ENCODE measurements around the gene RPS6KA2.
"Not testable (repeated sequence)": the region's sequence is repeated elsewhere in the genome, so short reads cannot be mapped to it uniquely, and the experiment has no call there.

Gene RPS6KA2

DNA sequence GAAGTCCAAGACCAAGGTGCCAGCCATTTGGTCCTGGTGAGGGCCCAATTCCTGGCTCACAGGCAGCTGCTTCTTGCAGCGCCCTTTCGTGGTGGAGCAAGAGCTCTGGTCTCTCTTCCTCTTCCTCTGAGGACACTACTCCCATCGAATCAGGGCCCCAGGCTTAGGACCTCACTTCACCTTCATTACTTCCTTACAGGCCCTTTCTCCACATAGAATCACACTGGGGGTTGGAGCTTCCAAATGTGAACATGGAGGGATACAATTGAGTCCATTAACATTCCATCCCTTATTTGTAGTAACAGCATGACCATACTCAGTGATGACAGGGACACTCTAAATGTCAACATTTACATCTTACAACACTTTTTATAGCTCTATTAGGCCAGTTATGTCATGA, 42.9 kb downstream of the RPS6KA2 start:
- ATAC-seq (ENCODE audit: insufficient read depth, low read depth), result no peak
- no peak overlapping the region for H3K9ac ChIP-seq (ENCODE audit: low read depth, low read length)
- H2AFZ ChIP-seq (ENCODE audit: low read depth, low read length), result no peak overlapping the region
- H3K27me3 ChIP-seq (ENCODE audit: insufficient read depth, low read length, poor library complexity), result no peaks in the 10 kb centered on the region
- H3K4me2 ChIP-seq (ENCODE audit: insufficient read depth, low read length), result no peak overlapping the region
- no peaks in the 10 kb centered on the region for H4K20me1 ChIP-seq (ENCODE audit: insufficient read depth, low read length)
- no peak overlapping the region for H3K27ac ChIP-seq (ENCODE audit: low read length)
- H3K9me3 ChIP-seq (ENCODE audit: insufficient read depth, low read length, severe bottlenecking), result no peaks in the 10 kb centered on the region
- H3K36me3 ChIP-seq (ENCODE audit: insufficient read depth, low read length), result no peaks in the 10 kb centered on the region
- DNase-seq, result no peak
- H3K4me1 ChIP-seq (ENCODE audit: insufficient read depth, low read length), result peaks cover 10% of the 10 kb centered on the region
- TF ChIP-seq, protein P1, sequence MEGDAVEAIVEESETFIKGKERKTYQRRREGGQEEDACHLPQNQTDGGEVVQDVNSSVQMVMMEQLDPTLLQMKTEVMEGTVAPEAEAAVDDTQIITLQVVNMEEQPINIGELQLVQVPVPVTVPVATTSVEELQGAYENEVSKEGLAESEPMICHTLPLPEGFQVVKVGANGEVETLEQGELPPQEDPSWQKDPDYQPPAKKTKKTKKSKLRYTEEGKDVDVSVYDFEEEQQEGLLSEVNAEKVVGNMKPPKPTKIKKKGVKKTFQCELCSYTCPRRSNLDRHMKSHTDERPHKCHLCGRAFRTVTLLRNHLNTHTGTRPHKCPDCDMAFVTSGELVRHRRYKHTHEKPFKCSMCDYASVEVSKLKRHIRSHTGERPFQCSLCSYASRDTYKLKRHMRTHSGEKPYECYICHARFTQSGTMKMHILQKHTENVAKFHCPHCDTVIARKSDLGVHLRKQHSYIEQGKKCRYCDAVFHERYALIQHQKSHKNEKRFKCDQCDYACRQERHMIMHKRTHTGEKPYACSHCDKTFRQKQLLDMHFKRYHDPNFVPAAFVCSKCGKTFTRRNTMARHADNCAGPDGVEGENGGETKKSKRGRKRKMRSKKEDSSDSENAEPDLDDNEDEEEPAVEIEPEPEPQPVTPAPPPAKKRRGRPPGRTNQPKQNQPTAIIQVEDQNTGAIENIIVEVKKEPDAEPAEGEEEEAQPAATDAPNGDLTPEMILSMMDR (IDR thresholded peaks at IDR 0.05; ENCODE audit: borderline replicate concordance, extremely low read depth, low read length, poor library complexity, severe bottlenecking), result no peak
- no peak for TF ChIP-seq EZH2 (IDR thresholded peaks at IDR 0.05; ENCODE audit: borderline replicate concordance, low read depth, low read length, severe bottlenecking)
- H3K79me2 ChIP-seq (ENCODE audit: insufficient read depth, low read length), result no peaks in the 10 kb centered on the region
- H3K4me3 ChIP-seq (ENCODE audit: low read depth in 1 of 2, low read length in 2 of 2), result no peak overlapping the region

DNA sequence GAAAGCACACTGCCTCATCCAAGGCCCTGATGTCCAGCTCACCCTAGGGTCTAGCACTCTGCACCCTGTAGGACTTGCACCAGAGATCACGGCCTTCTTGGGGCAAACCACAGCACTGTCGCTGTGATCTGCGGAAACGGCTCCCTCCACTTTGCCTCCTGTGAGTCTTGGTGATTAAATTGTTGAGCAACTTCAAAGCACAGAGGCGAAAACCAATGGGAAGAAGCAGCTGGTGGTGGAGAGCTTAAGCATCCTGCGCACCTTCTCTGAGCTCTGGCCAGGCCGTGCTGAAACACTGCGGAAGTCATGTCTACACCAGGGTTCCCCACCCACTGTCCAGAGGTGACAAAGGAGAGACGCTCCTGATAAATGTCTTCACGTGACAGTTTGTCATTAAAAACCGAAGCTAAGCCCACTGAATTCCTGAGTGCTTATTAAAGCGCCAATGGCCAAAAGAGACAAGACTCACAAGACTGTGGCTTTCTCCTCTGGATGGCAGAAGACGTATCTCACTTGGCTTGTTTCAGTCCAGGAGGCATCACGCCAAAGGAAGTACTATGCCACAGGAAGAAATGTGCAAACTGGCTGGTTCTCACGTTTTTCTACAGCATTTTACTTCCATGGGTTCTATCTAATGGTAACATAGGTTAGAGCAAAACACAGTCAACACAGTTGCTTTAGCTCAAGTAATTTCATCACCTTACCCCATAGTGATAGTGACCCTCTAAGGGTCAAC, 43.7 kb downstream of the RPS6KA2 start:
- no peaks in the 10 kb centered on the region for H3K79me2 ChIP-seq (ENCODE audit: insufficient read depth, low read length)
- no peaks in the 10 kb centered on the region for H3K9me3 ChIP-seq (ENCODE audit: insufficient read depth, low read length, severe bottlenecking)
- no peak overlapping the region for H3K9ac ChIP-seq (ENCODE audit: low read depth, low read length)
- H3K27me3 ChIP-seq (ENCODE audit: insufficient read depth, low read length, poor library complexity), result no peaks in the 10 kb centered on the region
- no peak overlapping the region for H3K4me3 ChIP-seq (ENCODE audit: low read depth in 1 of 2, low read length in 2 of 2)
- peaks cover 2% of the 10 kb centered on the region for H3K4me1 ChIP-seq (ENCODE audit: insufficient read depth, low read length)
- no peak overlapping the region for H2AFZ ChIP-seq (ENCODE audit: low read depth, low read length)
- ATAC-seq (ENCODE audit: insufficient read depth, low read depth) (no peak), DNase-seq (no peak)
- H4K20me1 ChIP-seq (ENCODE audit: insufficient read depth, low read length), result no peaks in the 10 kb centered on the region
- H3K36me3 ChIP-seq (ENCODE audit: insufficient read depth, low read length), result no peaks in the 10 kb centered on the region
- no peak overlapping the region for H3K27ac ChIP-seq (ENCODE audit: low read length)
- no peak for TF ChIP-seq EZH2 (IDR thresholded peaks at IDR 0.05; ENCODE audit: borderline replicate concordance, low read depth, low read length, severe bottlenecking)
- TF ChIP-seq, protein P1 (IDR thresholded peaks at IDR 0.05; ENCODE audit: borderline replicate concordance, extremely low read depth, low read length, poor library complexity, severe bottlenecking), result no peak
- H3K4me2 ChIP-seq (ENCODE audit: insufficient read depth, low read length), result no peak overlapping the region

- ATAC-seq (ENCODE audit: insufficient read depth, low read depth), result no peak
- TF ChIP-seq EZH2 (IDR thresholded peaks at IDR 0.05; ENCODE audit: borderline replicate concordance, low read depth, low read length, severe bottlenecking), result no peak
- TF ChIP-seq, protein P1 (IDR thresholded peaks at IDR 0.05; ENCODE audit: borderline replicate concordance, extremely low read depth, low read length, poor library complexity, severe bottlenecking), result no peak
Measured at GRCh38 chr6:166582258-166582657, 44.8 kb downstream of the RPS6KA2 start.

DNA sequence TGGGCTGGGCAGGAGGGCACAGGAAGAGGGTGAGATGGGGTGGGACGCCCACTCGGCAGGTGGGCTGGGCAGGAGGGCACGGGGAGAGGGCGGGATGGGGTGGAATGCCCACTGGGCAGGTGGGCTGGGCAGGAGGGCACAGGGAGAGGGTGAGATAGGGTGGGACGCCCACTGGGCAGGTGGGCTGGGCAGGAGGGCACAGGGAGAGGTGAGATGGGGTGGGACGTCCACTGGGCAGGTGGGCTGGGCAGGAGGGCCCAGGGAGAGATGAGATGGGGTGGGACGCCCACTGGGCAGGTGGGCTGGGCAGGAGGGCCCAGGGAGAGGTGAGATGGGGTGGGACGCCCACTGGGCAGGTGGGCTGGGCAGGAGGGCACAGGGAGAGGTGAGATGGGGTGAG, 45.2 kb downstream of the RPS6KA2 start:
- not testable (repeated sequence) for H3K36me3 ChIP-seq (ENCODE audit: insufficient read depth, low read length); H3K27ac ChIP-seq (ENCODE audit: low read length); ATAC-seq (ENCODE audit: insufficient read depth, low read depth); H3K27me3 ChIP-seq (ENCODE audit: insufficient read depth, low read length, poor library complexity); H2AFZ ChIP-seq (ENCODE audit: low read depth, low read length); DNase-seq; H3K4me1 ChIP-seq (ENCODE audit: insufficient read depth, low read length); H3K4me2 ChIP-seq (ENCODE audit: insufficient read depth, low read length); H3K4me3 ChIP-seq (ENCODE audit: low read depth in 1 of 2, low read length in 2 of 2); H4K20me1 ChIP-seq (ENCODE audit: insufficient read depth, low read length); H3K9ac ChIP-seq (ENCODE audit: low read depth, low read length); H3K79me2 ChIP-seq (ENCODE audit: insufficient read depth, low read length); H3K9me3 ChIP-seq (ENCODE audit: insufficient read depth, low read length, severe bottlenecking)

More at GRCh38 chr6:166582258-166582657, 44.8 kb downstream of the RPS6KA2 start:
- Histone ChIP-seq H3K9me3 (ENCODE audit: insufficient read depth, low read length, severe bottlenecking) (no peaks in the 10 kb centered on the region), H3K4me2 (ENCODE audit: insufficient read depth, low read length) (no peak overlapping the region), H3K9ac (ENCODE audit: low read depth, low read length) (no peak overlapping the region), H3K27me3 (ENCODE audit: insufficient read depth, low read length, poor library complexity) (no peaks in the 10 kb centered on the region), H3K4me1 (ENCODE audit: insufficient read depth, low read length) (no peaks in the 10 kb centered on the region), H3K79me2 (ENCODE audit: insufficient read depth, low read length) (no peaks in the 10 kb centered on the region), H4K20me1 (ENCODE audit: insufficient read depth, low read length) (no peaks in the 10 kb centered on the region), H3K27ac (ENCODE audit: low read length) (no peak overlapping the region), H3K36me3 (ENCODE audit: insufficient read depth, low read length) (no peaks in the 10 kb centered on the region), H3K4me3 (ENCODE audit: low read depth in 1 of 2, low read length in 2 of 2) (no peak overlapping the region), H2AFZ (ENCODE audit: low read depth, low read length) (no peak overlapping the region)
- DNase-seq, result no peak
